Measurements from ENCODE around the gene CACNA2D2. TPM values are rescaled to one million over a fixed set of nuclear protein-coding genes. Genes with fewer than 3 reads are reported as not detected.

Gene CACNA2D2
- total and polyA plus RNA-seq, 2 of the 8 experiments (the other 6 are each of a cell fraction or from before 2014, with no cell fraction given), result 14.1 to 25.0 TPM

GRCh38 chr3:50318615-50319014, 184.8 kb downstream of the CACNA2D2 start (continued):
- no peak for TF ChIP-seq GTF2F1 (IDR thresholded peaks at IDR 0.05; ENCODE audit: borderline replicate concordance, low read depth, low read length)
- no peak for TF ChIP-seq NANOG (IDR thresholded peaks at IDR 0.05; ENCODE audit: insufficient read depth, low read depth, low read length, poor library complexity, severe bottlenecking)
- TF ChIP-seq SRF (IDR thresholded peaks at IDR 0.05; ENCODE audit: low read depth, low read length), result no peak
- no peak for TF ChIP-seq JUN (IDR thresholded peaks at IDR 0.05; ENCODE audit: low read depth, low read length)

Measured in H1 (cell line).